ENCODE measurements around the gene TFDP2. TPM values are rescaled to one million over a fixed set of nuclear protein-coding genes. Genes with fewer than 3 reads are reported as not detected.
A peak's percentile ranks its signal among the peaks of the same experiment; 100 is the strongest.
"Not testable (repeated sequence)": the region's sequence is repeated elsewhere in the genome, so short reads cannot be mapped to it uniquely, and the experiment has no call there.

The TFDP2 gene
- total RNA-seq, 1 donor from 2014 or later = 69.0 TPM

GRCh38 chr3:141913150-141913811, 236.1 kb downstream of the TFDP2 start:
- ATAC-seq (peak; percentile 74), DNase-seq (ENCODE audit: low spot score) (no peak)
- intact Hi-C loops (cut with DNase I) = no loop called here

GRCh38 chr3:141909986-141910385, 239.4 kb downstream of the TFDP2 start:
- intact Hi-C loops (cut with DNase I); ATAC-seq; DNase-seq (ENCODE audit: low spot score): not testable (repeated sequence)

- ATAC-seq = no peak
- intact Hi-C loops (cut with DNase I) = no loop called here
Measured at GRCh38 chr3:141909408-141909807, 239.9 kb downstream of the TFDP2 start.

GRCh38 chr3:141905129-141905528, 244.2 kb downstream of the TFDP2 start:
- intact Hi-C loops (cut with DNase I) = no loop called here
- no peak for DNase-seq (ENCODE audit: low spot score)
- no peak for ATAC-seq

More at GRCh38 chr3:141909408-141909807, 239.9 kb downstream of the TFDP2 start:
- no peak for DNase-seq (ENCODE audit: low spot score)

- intact Hi-C loops (cut with DNase I) = no loop called here
Measured at GRCh38 chr3:141904203-141904602, 245.1 kb downstream of the TFDP2 start.

GRCh38 chr3:141901914-141902313, 247.4 kb downstream of the TFDP2 start:
- ATAC-seq (no peak), DNase-seq (ENCODE audit: low spot score) (no peak)
- intact Hi-C loops (cut with DNase I) = no loop called here

More at GRCh38 chr3:141904203-141904602, 245.1 kb downstream of the TFDP2 start:
- no peak for DNase-seq (ENCODE audit: low spot score)
- ATAC-seq = no peak

- ATAC-seq (no peak), DNase-seq (ENCODE audit: low spot score) (no peak)
- intact Hi-C loops (cut with DNase I) = no loop called here
Measured at GRCh38 chr3:141900343-141900742, 249.0 kb downstream of the TFDP2 start.

GRCh38 chr3:141898908-141899307, 250.4 kb downstream of the TFDP2 start:
- intact Hi-C loops (cut with DNase I) = no loop called here
- ATAC-seq = no peak

GRCh38 chr3:141895731-141896130, 253.6 kb downstream of the TFDP2 start:
- DNase-seq (ENCODE audit: low spot score) (no peak), ATAC-seq (no peak)
- intact Hi-C loops (cut with DNase I) = no loop called here

More at GRCh38 chr3:141898908-141899307, 250.4 kb downstream of the TFDP2 start:
- DNase-seq (ENCODE audit: low spot score) = no peak

GRCh38 chr3:141894524-141895176, 254.7 kb downstream of the TFDP2 start:
- intact Hi-C loops (cut with DNase I) = no loop called here

More at GRCh38 chr3:141894524-141895176, 254.7 kb downstream of the TFDP2 start:
- DNase-seq (ENCODE audit: low spot score) (no peak), ATAC-seq (peak; percentile 60)

Other genes with a start within 250 kb of the TFDP2 start
- 33.3 TPM for gene GK5, start 76.0 kb upstream of the TFDP2 start, total RNA-seq